NCI-H2107 treated with DMSO at 0.1 percent for 48 hours (cell line): Measurements from ENCODE around the gene LY6G5C.
A peak's percentile ranks its signal among the peaks of the same experiment; 100 is the strongest.

Source experiments
- DNase-seq: peaks from one replicate; lab custom pipeline; 2025; ENCODE audit not compliant: unreplicated experiment; lab: John Stamatoyannopoulos, UW

The LY6G5C gene

DNA sequence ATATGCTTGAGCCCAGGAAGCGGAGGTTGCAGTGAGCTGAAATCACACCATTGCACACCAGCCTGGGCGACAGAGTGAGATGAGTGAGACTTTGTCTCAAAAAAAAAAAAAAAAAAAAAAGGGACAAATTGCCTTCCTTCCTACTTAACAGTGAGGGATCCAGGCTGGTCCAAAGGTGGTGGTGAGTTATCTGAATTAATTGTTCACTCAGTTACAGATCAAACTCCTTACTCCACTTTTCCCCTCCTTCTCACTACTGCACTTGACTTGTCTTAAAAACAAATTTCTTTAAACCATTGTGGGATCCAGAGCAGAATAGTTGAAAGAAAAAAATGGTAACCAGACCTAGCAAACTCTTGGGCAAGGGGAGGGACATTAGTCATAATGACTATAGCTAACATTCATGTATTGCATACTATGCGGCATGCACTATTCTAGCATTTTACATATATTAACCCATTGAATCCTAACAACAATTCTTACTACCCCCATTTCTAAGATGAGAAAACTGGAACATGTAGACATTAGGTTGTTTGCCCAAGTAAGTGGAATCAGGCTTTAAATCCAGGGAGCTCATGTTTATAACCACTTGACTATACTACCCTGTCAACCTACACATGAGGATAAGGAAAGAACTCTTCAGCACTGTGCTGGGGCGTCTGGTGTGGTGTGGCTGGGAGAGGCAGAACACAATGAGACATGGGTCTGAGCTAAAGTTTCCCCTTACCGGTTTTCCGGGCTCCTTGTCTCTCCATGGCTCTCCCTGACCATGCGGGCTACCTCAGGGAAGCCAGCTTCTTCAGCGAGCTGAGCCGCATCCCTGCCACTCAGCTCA, 17.5 kb downstream of the LY6G5C start:
- DNase-seq: no peak

DNA sequence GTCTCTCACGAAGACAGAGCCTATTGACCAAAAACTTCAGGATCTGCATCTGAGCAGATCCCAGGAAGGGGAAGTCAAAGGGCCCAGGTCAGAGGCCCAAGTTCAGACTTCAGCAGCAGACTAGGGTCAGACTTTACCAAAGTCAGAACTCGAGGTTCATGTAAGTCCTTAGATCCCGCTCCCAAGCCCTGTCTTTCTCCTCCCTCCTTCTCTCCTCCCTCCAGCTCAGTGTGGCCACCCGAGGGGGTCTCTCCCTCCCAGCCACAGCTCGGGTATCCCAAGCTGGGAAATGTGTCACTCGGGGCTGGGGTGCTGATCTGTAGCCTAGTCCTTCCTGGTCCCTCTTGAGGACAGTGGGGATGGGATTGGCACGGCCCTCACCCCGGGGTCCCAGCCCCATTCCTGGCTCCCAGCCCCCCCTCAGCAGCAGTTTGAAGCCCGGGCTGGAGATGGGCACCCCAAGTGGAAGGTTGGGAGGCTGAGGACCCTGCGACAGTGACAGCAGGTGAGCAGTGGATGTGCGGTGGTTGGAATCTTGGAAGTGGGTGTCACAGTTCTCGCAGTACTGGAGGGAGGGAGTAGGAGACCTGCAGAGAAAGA, 18.6 kb downstream of the LY6G5C start:
- DNase-seq: no peak

DNA sequence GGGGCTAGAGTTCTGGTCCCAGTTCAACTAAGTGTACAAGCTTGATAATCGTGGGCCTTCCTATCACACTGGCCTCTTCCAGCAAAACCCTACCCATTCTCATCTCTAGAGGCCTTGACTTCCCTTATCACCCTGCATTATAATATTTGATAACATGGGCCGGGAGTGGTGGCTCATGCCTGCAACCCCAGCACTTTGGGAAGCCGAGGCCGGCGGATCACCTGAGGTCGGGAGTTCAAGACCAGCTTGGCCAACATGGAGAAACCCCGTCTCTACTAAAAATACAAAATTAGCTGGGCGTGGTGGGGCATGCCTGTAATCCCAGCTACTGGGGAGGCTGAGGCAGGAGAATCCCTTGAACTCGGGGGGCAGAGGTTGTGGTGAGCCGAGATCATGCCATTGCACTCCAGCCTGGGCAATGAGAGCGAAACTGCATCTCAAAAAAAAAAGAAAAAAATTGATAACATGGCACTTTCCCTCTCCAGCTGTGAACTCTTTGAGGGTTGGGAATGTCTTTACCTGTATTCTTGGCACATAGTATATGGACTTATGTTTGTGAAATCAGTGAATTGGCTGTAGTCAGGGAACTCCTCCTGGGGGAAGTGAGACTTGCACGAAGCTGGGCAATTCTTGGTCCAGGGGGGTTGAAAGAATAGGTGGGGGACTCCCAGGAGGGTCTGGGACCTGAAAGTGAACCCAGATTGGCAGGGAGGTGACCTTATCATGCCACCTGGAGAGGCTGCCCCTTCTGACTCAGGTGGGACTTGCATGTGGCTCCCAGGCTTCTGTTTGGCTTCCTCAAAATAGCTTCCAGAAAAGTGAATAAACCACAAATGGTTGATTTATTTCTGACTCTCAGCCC, 19.4 kb downstream of the LY6G5C start:
- no peak for DNase-seq

DNA sequence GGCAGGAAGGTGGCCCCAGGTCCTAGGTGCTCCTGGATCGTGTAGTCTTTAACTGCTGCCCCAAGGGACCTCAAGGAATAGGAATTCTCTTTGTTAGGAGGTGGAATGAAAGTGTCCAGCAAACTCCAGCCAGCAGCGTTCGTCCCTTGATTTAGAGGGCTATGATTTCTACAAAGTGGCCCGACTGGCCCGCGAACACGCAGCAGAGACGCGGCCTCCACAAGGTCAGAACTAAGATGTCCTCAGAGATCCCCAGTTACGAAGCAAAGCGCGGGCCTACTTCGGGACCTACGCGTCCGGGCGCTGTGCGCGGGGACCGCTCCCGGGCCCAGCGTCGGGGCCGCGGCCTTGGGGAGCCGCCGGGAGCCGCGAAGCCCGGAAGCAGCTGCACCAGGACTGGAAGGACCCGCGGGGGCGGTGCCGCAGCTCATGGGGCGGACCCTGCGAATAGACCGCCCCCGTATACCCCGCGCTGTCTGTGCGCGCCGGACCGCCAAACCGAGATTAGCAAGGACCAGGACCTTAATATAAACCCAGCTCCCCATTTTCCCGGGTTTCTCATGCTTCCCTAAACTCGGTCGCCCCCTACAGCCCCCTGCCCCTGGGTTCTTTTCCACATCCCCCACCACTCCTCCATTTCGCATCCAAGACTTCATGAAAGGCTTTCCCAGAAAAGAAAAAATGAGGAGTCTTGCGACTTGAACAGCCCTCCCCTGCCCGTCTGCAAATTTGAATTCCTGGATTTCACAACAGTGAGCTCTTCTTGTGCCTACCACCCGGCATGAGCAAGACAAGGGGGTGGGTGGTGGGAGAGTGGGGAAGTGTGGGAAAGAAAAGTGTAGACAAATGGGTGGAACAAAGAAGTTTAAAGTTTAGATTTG, 20.2 kb downstream of the LY6G5C start, which contains the start of gene C6orf47:
Gene C6orf47 (minus strand): TSS at position 398 of the 881 bp plus-strand sequence. CDS start 831 bp downstream, outside the sequence.
- DNase-seq: peak; percentile 30

DNA sequence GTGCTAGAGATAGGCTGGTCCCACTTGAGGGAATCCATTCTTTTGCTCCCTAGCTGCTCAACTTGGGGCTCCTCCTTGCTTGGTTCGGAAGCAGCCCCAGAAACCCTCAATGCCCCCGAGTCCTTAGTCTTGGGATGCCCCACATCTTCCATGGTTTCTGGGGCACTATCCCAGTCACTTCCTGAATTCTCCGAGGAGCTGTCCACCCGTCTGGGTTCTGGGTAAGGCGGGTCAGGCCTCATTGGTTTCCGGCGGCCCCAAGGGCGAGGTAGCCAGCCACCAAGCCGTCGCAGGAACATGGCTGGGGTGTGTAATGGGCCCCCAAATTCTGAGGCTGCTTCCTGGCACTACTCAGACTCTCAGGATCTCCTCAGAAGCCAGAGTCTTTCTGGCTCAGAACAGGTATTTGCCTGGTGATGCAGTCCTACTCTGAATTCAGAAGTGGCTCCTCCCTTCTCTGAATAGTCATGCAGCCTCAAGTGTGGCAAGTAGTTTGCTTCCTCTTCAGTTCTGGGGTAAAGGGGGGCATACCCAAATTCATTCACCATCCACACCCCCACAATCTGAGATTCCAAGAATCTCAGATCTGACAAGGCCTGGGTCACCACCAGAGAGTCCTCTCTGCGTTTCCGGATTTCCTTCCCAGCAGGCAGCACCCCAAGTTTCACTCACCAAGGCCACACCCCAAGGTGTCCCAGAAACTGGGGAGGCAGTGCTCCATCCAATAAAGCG, 21.1 kb downstream of the LY6G5C start:
- no peak for DNase-seq

DNA sequence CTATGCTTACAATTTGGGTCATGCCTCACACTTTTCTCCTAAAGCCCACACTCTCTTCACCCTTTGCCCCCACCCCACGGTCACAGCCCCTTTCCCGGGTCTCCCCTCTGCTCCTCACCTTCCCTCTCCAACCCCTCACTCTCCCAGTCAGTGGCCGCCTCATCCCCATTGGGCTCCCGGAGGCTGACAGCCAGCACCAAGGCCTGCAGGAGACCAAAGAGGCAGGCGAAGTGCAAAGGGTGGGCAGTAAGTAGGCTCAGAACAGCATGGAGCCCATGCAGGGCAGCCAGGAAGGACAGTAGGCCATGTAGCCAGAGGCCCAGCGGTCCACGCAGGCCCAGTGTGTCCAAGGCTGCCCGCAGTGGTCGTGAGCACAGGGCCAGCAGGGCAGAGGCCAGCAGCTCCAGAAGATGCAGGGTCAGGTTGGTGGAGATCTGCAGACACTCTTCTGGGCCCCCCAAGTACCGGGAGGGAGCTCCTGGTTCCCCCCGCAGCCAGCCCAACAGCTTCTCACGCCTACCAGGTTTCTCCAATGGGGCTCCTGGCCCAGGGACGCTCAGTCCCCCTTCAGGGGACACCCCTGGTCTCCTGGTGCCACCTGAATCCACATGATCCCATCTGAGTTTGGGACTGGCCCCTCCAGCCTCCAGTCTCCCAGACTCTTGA, 21.8 kb downstream of the LY6G5C start:
- no peak for DNase-seq

DNA sequence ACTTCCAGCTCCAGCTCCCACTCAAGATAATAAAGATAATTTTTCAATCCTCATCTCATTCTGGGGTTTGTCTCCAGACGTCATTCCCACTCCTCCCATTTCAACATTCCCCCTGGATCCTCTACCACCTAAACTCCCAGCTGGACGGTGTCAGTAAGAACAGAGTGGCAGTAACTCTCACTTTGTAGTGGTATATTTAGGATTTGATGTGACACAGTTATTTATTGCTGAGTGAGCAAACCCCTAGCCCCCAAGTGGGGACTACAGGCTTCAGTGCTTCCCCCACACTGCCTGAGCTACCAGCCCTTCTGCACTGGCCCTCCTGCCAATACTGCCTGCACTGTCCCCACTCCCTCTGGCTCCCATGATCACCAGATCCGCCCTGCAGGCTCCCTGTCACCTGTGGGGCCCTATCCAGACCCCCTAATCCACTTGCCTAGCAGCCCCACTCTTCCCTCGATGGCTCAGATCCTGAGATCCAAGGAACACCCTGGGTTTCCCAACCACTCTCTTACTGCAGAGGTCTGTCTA, 22.6 kb downstream of the LY6G5C start:
- DNase-seq: no peak

DNA sequence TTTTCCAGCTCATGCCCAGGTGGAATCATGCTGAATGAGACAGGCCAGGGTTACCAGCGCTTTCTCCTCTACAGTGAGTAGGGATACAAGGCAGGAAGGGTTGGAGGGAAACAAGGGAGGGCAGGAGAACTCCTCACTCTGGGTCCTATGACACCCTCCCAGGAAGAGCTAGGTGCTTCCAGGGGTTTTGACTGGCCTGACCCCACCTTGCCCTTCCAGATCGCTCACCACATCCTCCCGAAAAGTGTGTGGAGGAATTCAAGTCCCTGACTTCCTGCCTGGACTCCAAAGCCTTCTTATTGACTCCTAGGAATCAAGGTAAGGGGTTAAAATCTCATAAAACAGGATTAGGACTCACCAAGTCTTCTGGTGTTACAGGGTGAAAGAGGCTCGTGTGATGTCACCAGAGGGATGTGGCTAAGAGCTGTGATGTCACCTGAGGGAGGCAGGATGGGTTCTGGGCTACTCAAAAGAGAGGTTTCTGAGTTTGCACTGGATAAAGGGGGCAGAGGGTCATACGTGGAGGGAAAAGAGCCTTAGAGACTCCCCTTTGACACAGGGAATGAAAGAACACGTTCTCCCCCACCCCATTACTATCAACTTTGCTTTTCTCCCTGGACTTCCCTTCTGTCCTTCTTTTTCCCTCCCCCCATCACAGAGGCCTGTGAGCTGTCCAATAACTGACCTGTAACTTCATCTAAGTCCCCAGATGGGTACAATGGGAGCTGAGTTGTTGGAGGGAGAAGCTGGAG, 23.3 kb downstream of the LY6G5C start:
- no peak for DNase-seq

DNA sequence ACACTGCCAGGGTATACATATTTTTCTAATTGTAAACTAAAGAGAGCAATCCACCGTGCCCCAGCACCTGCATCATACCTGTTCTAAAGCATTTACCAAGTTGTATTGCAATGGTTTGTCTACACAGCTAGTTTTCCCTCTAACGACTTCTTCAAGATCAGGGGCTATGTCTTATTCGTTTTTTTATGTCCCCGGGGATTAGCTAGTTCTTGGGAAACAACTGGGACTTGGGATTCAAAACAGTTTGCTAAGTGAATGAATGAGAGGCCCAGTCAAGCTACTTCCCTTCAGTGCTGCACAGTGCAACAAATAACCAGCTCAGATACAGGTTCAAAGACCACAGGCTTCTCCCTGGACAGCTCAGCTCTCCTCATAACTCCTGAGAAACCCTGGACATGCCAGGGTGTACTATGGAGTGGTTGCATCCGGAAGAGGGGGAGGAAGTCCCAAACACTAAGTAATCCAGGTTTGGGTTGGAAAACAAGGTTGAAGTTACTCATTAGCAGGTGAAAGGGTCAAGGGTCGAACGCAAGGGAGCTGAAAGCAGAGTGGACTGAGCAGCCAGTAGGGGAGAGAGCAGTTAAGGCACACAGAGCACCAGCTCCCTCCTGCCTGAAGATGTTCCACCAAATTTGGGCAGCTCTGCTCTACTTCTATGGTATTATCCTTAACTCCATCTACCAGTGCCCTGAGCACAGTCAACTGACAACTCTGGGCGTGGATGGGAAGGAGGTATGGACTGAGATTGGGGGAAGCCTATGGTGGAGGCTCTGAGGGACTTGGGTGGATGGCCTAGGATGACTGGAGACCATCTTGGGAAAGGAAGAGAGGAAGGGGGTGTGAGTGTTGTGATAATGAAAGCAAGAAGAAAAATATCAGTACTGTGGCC, 25.3 kb downstream of the LY6G5C start, which contains the start of gene APOM:
Gene APOM (plus strand): TSS at position 546 of the 889 bp plus-strand sequence. CDS start 73 bp downstream, at position 619.
- no peak for DNase-seq

DNA sequence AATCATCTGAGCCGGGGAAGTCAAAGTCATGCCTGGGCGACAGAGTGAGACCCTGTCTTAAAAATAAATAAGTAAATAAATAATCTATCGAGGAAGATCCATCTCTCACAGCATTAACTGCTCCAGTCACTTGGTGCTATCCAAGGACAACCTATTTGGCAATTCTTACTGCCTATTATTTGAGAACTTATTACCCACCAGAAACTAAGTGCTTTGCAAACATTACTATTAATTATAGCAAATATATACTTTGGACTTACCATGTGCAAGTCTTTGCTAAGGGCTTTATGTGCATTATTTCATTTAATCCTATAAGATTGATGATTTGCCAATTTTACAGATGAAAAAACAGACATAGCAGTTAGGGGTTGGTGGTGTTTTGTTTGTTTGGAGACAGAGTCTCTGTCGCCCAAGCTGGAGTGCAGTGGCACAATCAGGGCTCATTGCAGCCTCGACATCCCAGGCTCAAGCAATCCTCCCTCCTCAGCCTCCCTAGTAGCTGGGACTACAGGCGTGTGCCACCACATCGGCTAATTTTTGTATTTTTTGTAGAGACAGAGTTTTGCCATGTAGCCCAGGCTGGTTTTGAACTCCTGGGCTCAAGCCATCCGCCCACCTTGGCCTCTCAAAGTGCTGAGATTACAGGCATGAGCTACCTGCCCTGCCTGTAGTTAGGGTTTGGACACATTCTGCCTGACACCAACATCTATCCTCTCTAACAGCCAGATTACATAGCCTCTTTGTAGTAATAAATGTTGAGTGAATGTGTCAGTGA, 26.1 kb downstream of the LY6G5C start:
- DNase-seq: no peak

DNA sequence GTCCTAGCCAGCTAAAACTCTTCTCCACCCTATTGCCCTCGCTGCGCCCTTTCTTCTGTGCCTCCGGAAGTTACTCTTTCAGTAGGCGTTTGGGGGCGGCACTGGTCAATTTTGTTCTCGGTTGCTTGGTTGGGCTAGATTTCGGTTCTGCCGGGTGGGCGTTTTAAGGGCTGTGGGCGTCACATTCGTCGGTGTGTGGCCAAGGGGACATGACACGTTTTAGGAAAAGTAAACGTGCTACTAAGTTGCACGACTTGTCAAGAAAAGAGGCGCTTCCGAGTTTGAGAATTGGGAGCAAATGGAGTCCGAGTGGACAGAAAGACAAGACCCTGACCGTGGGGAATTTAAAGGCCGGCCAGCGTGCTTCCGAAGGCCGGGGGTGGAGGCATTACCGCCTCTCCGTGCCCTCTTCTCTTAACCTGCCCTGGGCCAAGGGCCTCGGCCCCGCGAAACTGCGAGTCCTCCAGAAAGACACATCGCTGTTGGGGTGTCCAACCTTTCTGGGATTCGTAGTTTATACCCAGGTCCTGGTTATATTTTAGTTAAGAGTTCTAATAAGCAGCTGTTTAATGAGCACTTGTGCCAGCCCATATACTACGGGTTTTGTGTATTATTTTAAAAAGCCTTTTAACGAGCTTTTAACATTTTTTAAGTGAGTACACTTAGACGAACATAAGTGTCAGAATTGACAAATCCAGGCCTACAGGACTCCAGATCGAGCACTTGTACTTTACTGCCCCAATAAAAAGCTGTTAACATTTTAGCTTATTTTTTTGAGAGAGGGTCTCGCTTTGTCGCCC, 27.7 kb downstream of the LY6G5C start:
- no peak for DNase-seq

DNA sequence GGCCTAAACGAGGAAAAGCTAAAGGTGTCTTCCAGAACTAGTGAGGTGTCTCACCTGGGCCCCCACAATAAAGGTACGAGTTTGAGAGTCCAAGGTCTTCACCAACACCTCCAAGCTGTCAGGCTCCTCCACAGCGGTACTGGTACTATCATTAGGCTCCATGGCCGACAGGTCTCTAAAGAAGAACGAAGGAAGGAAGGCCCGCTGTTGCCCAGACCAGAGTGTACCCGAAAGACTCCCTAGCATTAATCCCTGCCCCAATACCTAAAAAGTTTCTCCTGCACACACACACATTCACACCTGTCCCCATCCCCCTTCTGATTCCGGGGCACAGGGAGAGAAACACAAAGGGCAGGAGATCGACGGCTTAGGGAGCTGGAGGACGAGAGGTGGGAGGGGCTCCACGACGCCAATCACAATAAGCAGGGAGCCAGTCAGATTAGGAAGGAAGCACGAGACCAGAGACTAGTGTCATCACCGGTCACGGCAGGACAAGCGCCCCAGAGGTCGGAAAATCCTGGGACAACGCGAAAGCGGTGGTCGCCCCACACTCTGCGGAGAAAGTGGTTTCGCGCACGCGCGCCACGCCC, 29.2 kb downstream of the LY6G5C start:
- peak; percentile 27 for DNase-seq

DNA sequence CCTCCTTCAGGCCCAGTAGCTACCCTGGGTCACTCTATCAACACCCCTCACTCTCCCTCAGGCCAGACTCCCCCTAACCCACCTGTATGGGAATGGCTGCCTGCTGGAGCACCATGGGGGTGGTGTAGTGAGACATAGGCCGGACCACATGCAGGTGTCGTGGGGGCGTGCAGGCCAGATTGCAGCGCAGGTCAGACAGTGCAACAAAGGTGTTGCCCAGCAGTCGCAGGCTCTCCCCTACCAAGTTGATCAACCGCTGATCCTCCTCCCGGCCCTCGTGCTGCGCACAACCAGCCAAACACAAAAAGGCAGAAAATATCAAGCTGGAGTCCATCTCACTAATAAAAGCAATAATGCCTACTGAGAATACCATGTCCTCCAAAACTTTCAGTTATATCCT, 35.5 kb downstream of the LY6G5C start:
- no peak for DNase-seq

DNA sequence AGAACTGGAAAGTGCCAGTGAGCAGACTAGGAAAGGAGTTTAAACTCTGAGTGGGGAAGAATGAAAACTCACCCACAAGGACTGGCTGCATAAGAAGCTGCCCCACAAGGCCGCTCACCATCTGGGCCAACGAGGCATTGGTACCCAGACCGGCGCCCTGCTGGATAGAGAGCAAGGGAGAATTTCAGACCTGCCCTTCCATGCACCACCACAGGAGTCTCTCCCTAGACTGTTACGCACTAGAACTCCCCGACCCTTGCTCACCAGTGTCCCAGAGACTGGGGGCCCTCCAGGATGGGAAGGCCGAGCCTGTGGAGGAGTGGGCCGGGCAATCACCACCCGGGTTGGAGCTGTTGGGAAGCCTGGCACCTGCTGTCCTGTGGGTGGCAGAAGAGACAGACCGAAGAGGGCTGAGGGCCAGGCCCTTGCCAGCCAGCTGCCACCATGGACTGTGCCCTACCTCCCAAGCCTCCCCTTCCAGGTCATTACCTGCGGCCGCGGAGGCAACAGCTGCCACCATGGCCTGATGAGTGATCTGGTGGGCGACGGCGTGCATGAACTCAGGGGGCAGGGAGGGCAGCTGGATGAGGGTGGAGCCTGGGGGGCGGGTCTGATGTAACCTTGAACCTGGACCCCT, 36.9 kb downstream of the LY6G5C start:
- DNase-seq: no peak
